IgD-negative memory B cell (primary cell): Measurements from ENCODE around the gene NDRG2. TPM values are rescaled to one million over a fixed set of nuclear protein-coding genes. Genes with fewer than 3 reads are reported as not detected.
"Not testable (repeated sequence)": the region's sequence is repeated elsewhere in the genome, so short reads cannot be mapped to it uniquely, and the experiment has no call there.

Experiments used
- H3K27ac Mint-ChIP-seq, 3 donors: one replicate each; pipeline ENCODE4 v1.8.0; 2020 to 2022; ENCODE audit warnings: mild to moderate bottlenecking in 3 of 3, mixed read lengths in 3 of 3, moderate library complexity in 1 of 3
- H3K27me3 Mint-ChIP-seq: one replicate; pipeline ENCODE4 v1.8.0; 2021; ENCODE audit warnings: mixed read lengths
- H3K36me3 Mint-ChIP-seq: one replicate; pipeline ENCODE4 v1.8.0; 2020; ENCODE audit warnings: mild to moderate bottlenecking, mixed read lengths
- H3K4me1 Mint-ChIP-seq, 3 donors: one replicate each; pipeline ENCODE4 v1.8.0; 2020 to 2022; ENCODE audit warnings: mixed read lengths in 3 of 3, mild to moderate bottlenecking in 1 of 3
- H3K4me3 Mint-ChIP-seq, 4 donors: one replicate each; pipeline ENCODE4 v1.8.0; 2020 to 2022; ENCODE audit warnings: mild to moderate bottlenecking in 4 of 4, mixed read lengths in 4 of 4, moderate library complexity in 3 of 4
- H3K9me3 Mint-ChIP-seq, 3 donors: one replicate each; pipeline ENCODE4 v1.8.0; 2020 to 2021; ENCODE audit warnings: mixed read lengths in 3 of 3, mild to moderate bottlenecking in 1 of 3
- polyA plus RNA-seq: library from polyadenylated mRNA; unstranded; fragments of 300-500 nt; fragmentation: Illumina TruSeq; gene quantifications from one replicate; pipeline ENCODE4 v1.2.3, GENCODE V29; 2021

Gene NDRG2
- polyA plus RNA-seq, 1 donor from 2014 or later = 4.9 TPM

- H3K27me3 Mint-ChIP-seq = peaks cover 15% of the 10 kb centered on the region
- H3K4me1 Mint-ChIP-seq = no peaks in the 10 kb centered on the region
- no peak overlapping the region for H3K4me3 Mint-ChIP-seq
- H3K27ac Mint-ChIP-seq = no peak overlapping the region
- peaks cover 3% of the 10 kb centered on the region for H3K36me3 Mint-ChIP-seq
- H3K9me3 Mint-ChIP-seq = no peaks in the 10 kb centered on the region
These were observed 19.2 kb upstream of the NDRG2 start for GRCh38 chr14:21043974-21044618.

- Mint-ChIP-seq H3K27ac (no peak overlapping the region), H3K4me1 (no peaks in the 10 kb centered on the region), H3K36me3 (peaks cover 3% of the 10 kb centered on the region), H3K4me3 (no peak overlapping the region), H3K27me3 (peaks cover 15% of the 10 kb centered on the region), H3K9me3 (no peaks in the 10 kb centered on the region)
These were observed 18.6 kb upstream of the NDRG2 start for GRCh38 chr14:21043387-21043973.

GRCh38 chr14:21042918-21043317 is 18.1 kb upstream of the NDRG2 start:
- peaks cover 3% of the 10 kb centered on the region for H3K36me3 Mint-ChIP-seq
- no peaks in the 10 kb centered on the region for H3K9me3 Mint-ChIP-seq
- H3K27me3 Mint-ChIP-seq = peaks cover 15% of the 10 kb centered on the region
- H3K27ac Mint-ChIP-seq = no peak overlapping the region
- H3K4me3 Mint-ChIP-seq = no peak overlapping the region
- H3K4me1 Mint-ChIP-seq = no peaks in the 10 kb centered on the region

- H3K4me1 Mint-ChIP-seq = peaks cover 0 to 2% (median 0%) of the 10 kb centered on the region in 3 donors
- H3K36me3 Mint-ChIP-seq = peaks cover 3% of the 10 kb centered on the region
- no peak within 1 kb of the TSS for H3K27ac Mint-ChIP-seq
- no peak within 1 kb of the TSS for H3K4me3 Mint-ChIP-seq
- peaks cover 15% of the 10 kb centered on the region for H3K27me3 Mint-ChIP-seq
- no peaks in the 10 kb centered on the region for H3K9me3 Mint-ChIP-seq
These were observed 17.0 kb upstream of the NDRG2 start, which contains the start of gene RNASE7 for GRCh38 chr14:21041676-21042433. TSS of gene RNASE7 (plus strand) at chr14:21042362. CDS start at chr14:21042993, 631 bp downstream.

GRCh38 chr14:21040941-21041340 is 16.1 kb upstream of the NDRG2 start:
- H3K36me3 Mint-ChIP-seq, H3K4me3 Mint-ChIP-seq, H3K9me3 Mint-ChIP-seq, H3K4me1 Mint-ChIP-seq, H3K27ac Mint-ChIP-seq: not testable (repeated sequence)
- peaks cover 14% of the 10 kb centered on the region for H3K27me3 Mint-ChIP-seq

- Mint-ChIP-seq H3K36me3 (peaks cover 3% of the 10 kb centered on the region), H3K9me3 (no peaks in the 10 kb centered on the region), H3K27ac (no peak overlapping the region), H3K4me1 (peaks cover 0 to 2% (median 0%) of the 10 kb centered on the region in 3 donors), H3K4me3 (no peak overlapping the region), H3K27me3 (peaks cover 14% of the 10 kb centered on the region)
These were observed 15.6 kb upstream of the NDRG2 start for GRCh38 chr14:21040370-21040925.

- Mint-ChIP-seq H3K27ac (no peak overlapping the region), H3K36me3 (peaks cover 3% of the 10 kb centered on the region), H3K4me3 (no peak overlapping the region), H3K4me1 (peaks cover 0 to 2% (median 0%) of the 10 kb centered on the region in 3 donors), H3K27me3 (peaks cover 11% of the 10 kb centered on the region), H3K9me3 (no peaks in the 10 kb centered on the region)
These were observed 14.9 kb upstream of the NDRG2 start for GRCh38 chr14:21039585-21040369.

- Mint-ChIP-seq H3K27ac (no peak overlapping the region), H3K9me3 (no peaks in the 10 kb centered on the region), H3K36me3 (peaks cover 3% of the 10 kb centered on the region), H3K4me1 (peaks cover 0 to 2% (median 0%) of the 10 kb centered on the region in 3 donors), H3K27me3 (peaks cover 6% of the 10 kb centered on the region), H3K4me3 (no peak overlapping the region)
These were observed 13.9 kb upstream of the NDRG2 start for GRCh38 chr14:21038441-21039422.

GRCh38 chr14:21037156-21037555 is 12.3 kb upstream of the NDRG2 start:
- H3K9me3 Mint-ChIP-seq = no peaks in the 10 kb centered on the region
- peaks cover 0 to 2% (median 0%) of the 10 kb centered on the region in 3 donors for H3K4me1 Mint-ChIP-seq
- no peak overlapping the region for H3K27ac Mint-ChIP-seq

GRCh38 chr14:21036751-21037150 is 11.9 kb upstream of the NDRG2 start:
- no peaks in the 10 kb centered on the region for H3K36me3 Mint-ChIP-seq
- H3K27me3 Mint-ChIP-seq = peaks cover 10% of the 10 kb centered on the region
- no peak overlapping the region for H3K4me3 Mint-ChIP-seq
- H3K4me1 Mint-ChIP-seq = peaks cover 0 to 2% (median 0%) of the 10 kb centered on the region in 3 donors
- no peak overlapping the region for H3K27ac Mint-ChIP-seq
- H3K9me3 Mint-ChIP-seq = no peaks in the 10 kb centered on the region

More at GRCh38 chr14:21037156-21037555, 12.3 kb upstream of the NDRG2 start:
- peaks cover 10% of the 10 kb centered on the region for H3K27me3 Mint-ChIP-seq
- H3K4me3 Mint-ChIP-seq = no peak overlapping the region
- H3K36me3 Mint-ChIP-seq = no peaks in the 10 kb centered on the region

GRCh38 chr14:21034707-21035106 is 9.8 kb upstream of the NDRG2 start, which contains the start of gene RNASE13:
TSS of gene RNASE13 (minus strand) at chr14:21034807. CDS start at chr14:21034288, 519 bp downstream.
- Mint-ChIP-seq H3K36me3 (no peaks in the 10 kb centered on the region), H3K4me1 (peaks cover 0 to 2% (median 0%) of the 10 kb centered on the region in 3 donors), H3K27ac (no peak within 1 kb of the TSS), H3K9me3 (no peaks in the 10 kb centered on the region), H3K27me3 (peaks cover 8% of the 10 kb centered on the region), H3K4me3 (no peak within 1 kb of the TSS)

GRCh38 chr14:21033133-21033698 is 8.4 kb upstream of the NDRG2 start:
- Mint-ChIP-seq H3K36me3 (no peaks in the 10 kb centered on the region), H3K4me1 (peaks cover 0 to 2% (median 0%) of the 10 kb centered on the region in 3 donors), H3K4me3 (no peak overlapping the region), H3K9me3 (no peaks in the 10 kb centered on the region), H3K27me3 (peaks cover 8% of the 10 kb centered on the region), H3K27ac (no peak overlapping the region)

GRCh38 chr14:21032326-21033132 is 7.7 kb upstream of the NDRG2 start:
- no peak overlapping the region for H3K4me3 Mint-ChIP-seq
- H3K27ac Mint-ChIP-seq = no peak overlapping the region
- H3K9me3 Mint-ChIP-seq = no peaks in the 10 kb centered on the region
- no peaks in the 10 kb centered on the region for H3K36me3 Mint-ChIP-seq
- no peaks in the 10 kb centered on the region for H3K4me1 Mint-ChIP-seq
- peaks cover 8% of the 10 kb centered on the region for H3K27me3 Mint-ChIP-seq
